HL-60 (cell line): Measurements from ENCODE around the gene DCAF11.

Experiments used
- POLR2AphosphoS5 ChIP-seq: IDR thresholded peaks from 2 replicates; pipeline ENCODE4 v1.6.1; 2012; ENCODE audit warnings: low read depth
- TF ChIP-seq, protein P1 (sequence below): IDR thresholded peaks from one replicate; pipeline ENCODE4 v1.5.1; 2011; ENCODE audit warnings: low read length, control low read depth, inconsistent platforms; ENCODE audit not compliant: insufficient read depth

DNA sequence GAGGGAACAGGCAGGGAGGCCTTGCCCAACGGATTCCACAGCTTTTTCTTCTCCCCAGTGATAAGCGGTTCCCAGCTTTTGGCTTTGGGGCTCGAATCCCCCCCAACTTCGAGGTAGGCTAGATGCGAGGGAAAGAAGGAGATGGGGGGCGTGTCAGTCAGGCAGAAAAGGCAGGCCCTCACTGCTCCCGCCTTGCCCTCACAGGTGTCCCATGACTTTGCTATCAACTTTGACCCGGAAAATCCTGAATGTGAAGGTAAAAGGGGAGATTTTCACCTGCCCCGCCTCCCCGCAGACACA lies 38.3 kb upstream of the DCAF11 start:
- TF ChIP-seq, protein P1, sequence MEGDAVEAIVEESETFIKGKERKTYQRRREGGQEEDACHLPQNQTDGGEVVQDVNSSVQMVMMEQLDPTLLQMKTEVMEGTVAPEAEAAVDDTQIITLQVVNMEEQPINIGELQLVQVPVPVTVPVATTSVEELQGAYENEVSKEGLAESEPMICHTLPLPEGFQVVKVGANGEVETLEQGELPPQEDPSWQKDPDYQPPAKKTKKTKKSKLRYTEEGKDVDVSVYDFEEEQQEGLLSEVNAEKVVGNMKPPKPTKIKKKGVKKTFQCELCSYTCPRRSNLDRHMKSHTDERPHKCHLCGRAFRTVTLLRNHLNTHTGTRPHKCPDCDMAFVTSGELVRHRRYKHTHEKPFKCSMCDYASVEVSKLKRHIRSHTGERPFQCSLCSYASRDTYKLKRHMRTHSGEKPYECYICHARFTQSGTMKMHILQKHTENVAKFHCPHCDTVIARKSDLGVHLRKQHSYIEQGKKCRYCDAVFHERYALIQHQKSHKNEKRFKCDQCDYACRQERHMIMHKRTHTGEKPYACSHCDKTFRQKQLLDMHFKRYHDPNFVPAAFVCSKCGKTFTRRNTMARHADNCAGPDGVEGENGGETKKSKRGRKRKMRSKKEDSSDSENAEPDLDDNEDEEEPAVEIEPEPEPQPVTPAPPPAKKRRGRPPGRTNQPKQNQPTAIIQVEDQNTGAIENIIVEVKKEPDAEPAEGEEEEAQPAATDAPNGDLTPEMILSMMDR, result no peak
- no peak for TF ChIP-seq POLR2AphosphoS5
